GM23248 (cell line): ENCODE data around the gene CTBP2.

ENCODE experiments used
- EZH2 ChIP-seq: fragments of 200-600 bp; sonication (generic); IDR thresholded peaks from 2 replicates; pipeline ENCODE4 v1.6.1; 2018; ENCODE audit warnings: antibody characterized with exemption, mild to moderate bottlenecking; ENCODE audit not compliant: insufficient read depth, poor library complexity, severe bottlenecking
- EZH2phosphoT487 ChIP-seq: fragments of 200-600 bp; sonication (generic); IDR thresholded peaks from 2 replicates; pipeline ENCODE4 v1.6.1; 2018; ENCODE audit warnings: antibody characterized with exemption, moderate library complexity, mild to moderate bottlenecking, low read depth; ENCODE audit not compliant: insufficient read depth

DNA sequence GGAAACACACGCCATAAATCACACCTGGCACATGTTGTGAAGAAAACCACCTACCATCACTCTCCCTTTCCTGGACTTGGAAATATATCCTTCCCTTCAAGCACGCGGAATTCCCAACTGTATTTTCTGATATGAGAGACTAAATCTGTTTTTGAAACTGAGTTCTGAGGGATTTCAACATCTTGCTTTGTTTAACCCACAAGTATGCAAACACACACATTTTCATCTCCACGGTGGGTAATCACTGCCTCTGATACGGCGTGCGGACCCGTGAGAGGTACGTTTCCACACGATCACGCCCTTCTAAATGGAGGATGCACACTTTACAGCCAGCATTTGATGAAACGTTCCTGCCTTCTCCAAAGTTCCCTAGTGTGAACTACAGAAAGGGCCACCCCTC is 135.0 kb downstream of the CTBP2 start:
- TF ChIP-seq EZH2 (no peak), EZH2phosphoT487 (no peak)
